ENCODE results near the gene PRTN3. TPM values are rescaled to one million over a fixed set of nuclear protein-coding genes. Genes with fewer than 3 reads are reported as not detected.

Gene PRTN3
- total and polyA plus RNA-seq, 9 donors, result 0.41 TPM; not detected in 8

DNA sequence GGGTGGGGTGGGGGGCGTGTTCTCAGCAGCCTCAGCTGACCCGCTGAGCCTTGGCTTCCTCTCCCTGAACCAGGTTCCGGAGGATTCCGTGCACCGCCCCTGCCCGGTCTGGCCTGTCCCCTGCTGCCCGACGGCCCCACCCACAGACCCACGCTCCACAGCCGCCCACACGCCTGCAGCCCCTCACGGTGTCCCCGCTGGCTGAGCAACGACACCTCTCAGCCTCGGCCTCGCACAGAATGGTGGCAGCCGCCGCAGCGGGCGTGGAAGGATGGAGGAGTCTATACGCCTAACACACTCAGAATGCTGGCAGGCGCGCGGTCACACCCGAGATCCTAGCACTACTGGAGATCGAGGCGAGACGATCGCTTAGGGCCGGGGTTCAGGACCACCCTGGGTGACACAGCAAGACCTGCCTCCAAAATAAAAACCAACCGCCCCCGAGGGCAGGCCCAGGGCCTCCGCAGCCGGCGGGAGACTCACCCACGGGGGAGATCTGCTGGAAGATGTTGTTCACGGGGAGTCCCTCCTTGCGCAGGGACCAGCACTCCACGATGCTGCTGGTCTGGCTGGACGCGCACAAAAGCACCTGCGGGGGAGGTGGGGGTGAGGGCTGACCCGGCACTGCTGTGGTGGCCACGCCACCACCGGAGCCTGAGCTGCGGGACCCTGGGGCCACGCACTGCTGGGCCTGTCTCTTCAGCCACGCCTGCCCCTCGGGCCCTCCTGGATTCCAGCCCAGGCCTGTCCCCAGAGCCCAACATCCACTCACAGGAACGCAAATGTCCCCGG lies 43.8 kb downstream of the PRTN3 start:
- no peaks in the 10 kb centered on the region for H3K36me3 ChIP-seq
- H3K4me3 ChIP-seq, result no peak overlapping the region
- 87 to 91% (median 89%) methylated on average over 46 to 51 of the region's 51 CpGs for WGBS, 3 donors
- H3K4me1 ChIP-seq (ENCODE audit: insufficient read depth), result no peaks in the 10 kb centered on the region
- intact Hi-C loops (cut with DNase I), result no loop called here
- DNase-seq, result no peak
- H3K9me3 ChIP-seq, result no peaks in the 10 kb centered on the region
- no peak overlapping the region for H3K27ac ChIP-seq
- TF ChIP-seq POLR2A (IDR thresholded peaks at IDR 0.05), result no peak
- no peak for TF ChIP-seq CTCF (IDR thresholded peaks at IDR 0.05)
- TF ChIP-seq EP300 (IDR thresholded peaks at IDR 0.05), result no peak
- no peaks in the 10 kb centered on the region for H3K27me3 ChIP-seq

GRCh38 chr19:885536-886224 lies 44.9 kb downstream of the PRTN3 start:
- no peak overlapping the region for H3K27ac ChIP-seq
- no peak overlapping the region for H3K4me3 ChIP-seq
- DNase-seq, result no peak
- intact Hi-C loops (cut with DNase I), result no loop called here
- no peak for TF ChIP-seq POLR2A (IDR thresholded peaks at IDR 0.05)
- no peak for TF ChIP-seq CTCF (IDR thresholded peaks at IDR 0.05)
- TF ChIP-seq EP300 (IDR thresholded peaks at IDR 0.05), result no peak
- no peaks in the 10 kb centered on the region for H3K4me1 ChIP-seq (ENCODE audit: insufficient read depth)
- H3K9me3 ChIP-seq, result no peaks in the 10 kb centered on the region
- H3K27me3 ChIP-seq, result no peaks in the 10 kb centered on the region
- H3K36me3 ChIP-seq, result no peaks in the 10 kb centered on the region
- WGBS, 3 donors, result 94 to 95% (median 94%) methylated on average over 63 to 64 of the region's 64 CpGs

GRCh38 chr19:887072-887471 lies 46.3 kb downstream of the PRTN3 start:
- Histone ChIP-seq H3K9me3 (no peaks in the 10 kb centered on the region), H3K4me1 (ENCODE audit: insufficient read depth) (peaks cover 3% of the 10 kb centered on the region), H3K27ac (no peak overlapping the region), H3K27me3 (no peaks in the 10 kb centered on the region), H3K4me3 (no peak overlapping the region), H3K36me3 (no peaks in the 10 kb centered on the region)
- no peak for DNase-seq
- no peak for TF ChIP-seq POLR2A (IDR thresholded peaks at IDR 0.05)
- no peak for TF ChIP-seq CTCF (IDR thresholded peaks at IDR 0.05)
- no peak for TF ChIP-seq EP300 (IDR thresholded peaks at IDR 0.05)
- 77 to 85% (median 81%) methylated on average over 16 of the region's 16 CpGs for WGBS, 3 donors
- intact Hi-C loops (cut with DNase I), result no loop called here

GRCh38 chr19:887599-887998 lies 46.8 kb downstream of the PRTN3 start:
- Histone ChIP-seq H3K27ac (no peak overlapping the region), H3K4me3 (no peak overlapping the region), H3K9me3 (no peaks in the 10 kb centered on the region), H3K36me3 (no peaks in the 10 kb centered on the region), H3K27me3 (no peaks in the 10 kb centered on the region), H3K4me1 (ENCODE audit: insufficient read depth) (peaks cover 5% of the 10 kb centered on the region)
- intact Hi-C loops (cut with DNase I), result no loop called here
- TF ChIP-seq POLR2A (IDR thresholded peaks at IDR 0.05) (no peak), EP300 (IDR thresholded peaks at IDR 0.05) (no peak), CTCF (IDR thresholded peaks at IDR 0.05) (no peak)
- WGBS, 3 donors, result 93 to 94% (median 93%) methylated on average over 10 of the region's 10 CpGs
- no peak for DNase-seq
